Measurements from ENCODE around the gene DGLUCY. TPM values are rescaled to one million over a fixed set of nuclear protein-coding genes. Genes with fewer than 3 reads are reported as not detected.

Gene DGLUCY
- total RNA-seq, 2 experiments from 2014 or later: 52.3 to 59.3 TPM

DNA sequence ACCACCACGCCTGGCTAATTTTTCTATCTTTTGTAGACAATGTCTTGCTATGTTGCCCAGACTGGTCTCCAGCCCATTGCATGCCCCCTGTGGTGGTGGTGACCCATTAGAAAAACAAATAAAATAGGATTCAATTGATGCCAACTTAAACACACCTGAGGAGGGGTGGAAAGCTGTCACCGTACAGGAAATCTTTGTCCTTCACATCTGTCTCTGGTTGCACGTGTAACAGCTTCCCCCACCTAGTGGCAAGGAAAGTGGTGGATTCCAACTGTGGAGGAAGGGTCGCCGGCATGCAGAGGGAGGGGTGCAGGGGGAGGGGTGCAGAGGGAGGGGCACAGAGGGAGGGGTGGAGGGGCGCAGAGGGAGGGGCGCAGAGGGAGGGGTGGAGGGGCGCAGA is 156.7 kb downstream of the DGLUCY start:
- Mint-ChIP-seq H3K9me3 (no peaks in the 10 kb centered on the region), H3K27ac (peak overlapping the region; percentile 55), H3K4me3 (no peak overlapping the region), H3K27me3 (no peaks in the 10 kb centered on the region), H3K36me3 (ENCODE audit: low read depth) (peaks cover 27% of the 10 kb centered on the region), H3K4me1 (ENCODE audit: low read depth) (peaks cover 13% of the 10 kb centered on the region)
- TF ChIP-seq, protein P1, sequence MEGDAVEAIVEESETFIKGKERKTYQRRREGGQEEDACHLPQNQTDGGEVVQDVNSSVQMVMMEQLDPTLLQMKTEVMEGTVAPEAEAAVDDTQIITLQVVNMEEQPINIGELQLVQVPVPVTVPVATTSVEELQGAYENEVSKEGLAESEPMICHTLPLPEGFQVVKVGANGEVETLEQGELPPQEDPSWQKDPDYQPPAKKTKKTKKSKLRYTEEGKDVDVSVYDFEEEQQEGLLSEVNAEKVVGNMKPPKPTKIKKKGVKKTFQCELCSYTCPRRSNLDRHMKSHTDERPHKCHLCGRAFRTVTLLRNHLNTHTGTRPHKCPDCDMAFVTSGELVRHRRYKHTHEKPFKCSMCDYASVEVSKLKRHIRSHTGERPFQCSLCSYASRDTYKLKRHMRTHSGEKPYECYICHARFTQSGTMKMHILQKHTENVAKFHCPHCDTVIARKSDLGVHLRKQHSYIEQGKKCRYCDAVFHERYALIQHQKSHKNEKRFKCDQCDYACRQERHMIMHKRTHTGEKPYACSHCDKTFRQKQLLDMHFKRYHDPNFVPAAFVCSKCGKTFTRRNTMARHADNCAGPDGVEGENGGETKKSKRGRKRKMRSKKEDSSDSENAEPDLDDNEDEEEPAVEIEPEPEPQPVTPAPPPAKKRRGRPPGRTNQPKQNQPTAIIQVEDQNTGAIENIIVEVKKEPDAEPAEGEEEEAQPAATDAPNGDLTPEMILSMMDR (IDR thresholded peaks at IDR 0.05): no peak
- no peak for ATAC-seq
- intact Hi-C loops (cut with micrococcal nuclease): no loop called here
- POLR2A ChIA-PET: interaction anchor here (1.2 kb wide), 1 partner anchor 60 kb away, joined by 3 read pairs; no protein-coding TSS in a partner anchor
- CTCF ChIA-PET: interaction anchor here (1.2 to 2.7 kb wide), 2 partner anchors 14 to 93 kb away, joined by 3 to 8 read pairs; no protein-coding TSS in a partner anchor
- no peak for DNase-seq

DNA sequence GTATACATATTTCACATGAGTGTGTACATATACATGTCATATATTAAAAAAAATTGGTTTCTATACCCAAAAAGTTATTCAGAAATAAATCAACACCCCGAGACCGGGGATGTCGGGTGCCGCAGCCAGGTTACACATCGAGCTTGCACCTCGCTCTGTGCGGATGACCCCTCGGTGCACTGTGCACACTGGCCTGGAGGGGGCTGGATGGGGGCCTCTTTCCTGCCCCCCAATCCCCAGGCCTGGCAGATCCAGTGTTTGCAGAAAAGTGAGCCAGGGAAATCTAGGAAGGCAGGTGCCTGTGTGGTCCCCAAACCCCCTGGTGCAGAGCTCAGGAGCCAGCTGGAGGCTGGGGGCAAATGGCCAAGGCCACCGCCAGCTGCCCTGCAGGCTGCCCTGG is 157.8 kb downstream of the DGLUCY start:
- ATAC-seq (no peak), DNase-seq (no peak)
- ChIA-PET POLR2A (interaction anchor here (1.0 to 1.4 kb wide), 2 partner anchors 10 to 21 kb away, joined by 3 read pairs; no protein-coding TSS in a partner anchor), CTCF (interaction anchor here (0.8 to 2.7 kb wide), 3 partner anchors 9 to 94 kb away, joined by 3 to 8 read pairs (median 5); no protein-coding TSS in a partner anchor)
- Mint-ChIP-seq H3K27me3 (no peaks in the 10 kb centered on the region), H3K27ac (no peak overlapping the region), H3K4me1 (ENCODE audit: low read depth) (peaks cover 9% of the 10 kb centered on the region), H3K9me3 (no peaks in the 10 kb centered on the region), H3K36me3 (ENCODE audit: low read depth) (peaks cover 32% of the 10 kb centered on the region), H3K4me3 (no peak overlapping the region)
- intact Hi-C loops (cut with micrococcal nuclease): no loop called here
- TF ChIP-seq, protein P1 (IDR thresholded peaks at IDR 0.05): no peak

DNA sequence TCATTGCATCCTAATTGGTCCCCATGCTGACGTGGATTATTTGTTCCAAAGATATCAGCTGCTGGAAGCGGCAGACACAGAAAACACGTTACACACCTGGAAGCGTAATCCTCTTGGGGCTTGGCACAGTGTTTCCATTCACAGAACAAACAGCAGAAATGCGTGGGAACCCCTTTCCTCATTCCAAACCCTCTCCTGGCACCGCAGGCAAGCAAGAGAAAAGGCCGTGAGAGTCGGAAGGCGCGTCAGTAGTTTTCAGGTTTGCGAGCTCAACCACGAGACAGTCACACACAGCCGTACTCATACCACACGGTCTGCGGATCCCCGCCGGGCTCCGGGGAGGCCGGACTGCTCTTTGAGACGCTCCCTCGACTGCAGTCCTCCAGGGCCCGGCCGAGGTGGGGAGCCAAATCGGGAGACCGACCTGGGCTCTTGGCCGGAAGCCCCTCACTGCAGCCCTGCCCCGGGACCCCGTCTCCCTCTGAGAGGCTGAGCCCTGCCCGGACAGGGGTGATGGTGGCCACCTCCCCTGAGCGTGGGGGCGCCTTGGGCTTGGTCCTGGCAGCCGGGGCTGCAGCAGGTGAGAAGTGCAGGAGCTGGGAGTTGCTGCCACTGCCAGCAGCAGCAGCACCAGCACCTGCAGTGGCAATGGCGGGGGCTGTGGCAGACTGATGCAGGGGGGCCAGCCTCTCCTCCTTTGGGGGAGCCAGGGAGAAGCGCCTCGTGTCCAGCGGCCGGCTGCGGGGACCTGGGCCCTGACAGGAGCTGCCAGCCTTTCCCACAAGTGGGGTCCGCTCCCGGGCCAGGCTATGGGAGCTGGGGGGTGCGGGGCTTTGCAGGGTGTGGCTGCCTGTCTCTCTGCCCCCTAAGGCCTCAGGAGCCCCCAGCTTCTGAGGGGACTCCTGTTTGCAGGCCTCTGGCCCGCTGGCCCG is 158.7 kb downstream of the DGLUCY start:
- peak overlapping the region; percentile 12 for H3K27ac Mint-ChIP-seq
- intact Hi-C loops (cut with micrococcal nuclease): no loop called here
- H3K9me3 Mint-ChIP-seq: no peaks in the 10 kb centered on the region
- POLR2A ChIA-PET: interaction anchor here (1.0 to 1.4 kb wide), 2 partner anchors 9 to 11 kb away, joined by 3 to 6 read pairs; no protein-coding TSS in a partner anchor
- H3K27me3 Mint-ChIP-seq: no peaks in the 10 kb centered on the region
- CTCF ChIA-PET: interaction anchor here (0.7 to 2.7 kb wide), 4 partner anchors 8 to 95 kb away, joined by 3 to 8 read pairs (median 4); no protein-coding TSS in a partner anchor
- DNase-seq: no peak
- ATAC-seq: no peak
- H3K4me3 Mint-ChIP-seq: no peak overlapping the region
- H3K36me3 Mint-ChIP-seq (ENCODE audit: low read depth): peaks cover 37% of the 10 kb centered on the region
- TF ChIP-seq, protein P1 (IDR thresholded peaks at IDR 0.05): no peak
- peaks cover 3% of the 10 kb centered on the region for H3K4me1 Mint-ChIP-seq (ENCODE audit: low read depth)

DNA sequence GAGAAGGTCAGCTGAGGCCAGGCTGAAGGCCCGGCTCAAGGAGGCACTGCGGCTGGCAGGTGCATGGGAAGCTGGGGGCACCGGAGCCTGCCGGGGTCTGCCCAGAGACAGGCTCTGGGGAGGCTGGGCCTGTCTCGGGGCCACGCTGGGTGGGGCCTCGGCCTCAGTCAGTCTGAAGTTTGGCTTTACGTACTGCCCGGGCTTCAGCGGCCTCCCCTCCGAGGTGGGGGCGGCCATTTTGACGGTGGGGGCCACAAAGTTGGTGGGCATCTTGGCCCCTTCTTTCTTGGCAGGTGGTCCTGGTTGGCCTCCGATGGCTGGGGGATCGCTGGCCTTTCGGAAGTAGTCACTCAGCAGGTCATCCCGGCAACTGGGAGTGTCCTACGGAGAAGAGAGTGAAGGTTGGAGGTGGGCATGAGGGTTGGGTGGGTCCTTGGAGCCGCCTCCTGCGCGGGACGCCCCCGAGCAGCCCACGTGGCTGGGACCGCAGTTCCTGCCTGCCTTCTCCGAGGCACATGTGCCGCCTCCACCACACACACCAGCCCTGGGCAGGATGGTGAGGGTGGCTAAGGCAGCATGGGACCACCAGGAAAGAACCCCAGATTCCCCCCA is 159.5 kb downstream of the DGLUCY start:
- H3K9me3 Mint-ChIP-seq: no peaks in the 10 kb centered on the region
- ATAC-seq: no peak
- POLR2A ChIA-PET: no interaction called here
- H3K27ac Mint-ChIP-seq: no peak overlapping the region
- TF ChIP-seq, protein P1 (IDR thresholded peaks at IDR 0.05): no peak
- H3K4me3 Mint-ChIP-seq: no peak overlapping the region
- DNase-seq: no peak
- no peaks in the 10 kb centered on the region for H3K27me3 Mint-ChIP-seq
- H3K36me3 Mint-ChIP-seq (ENCODE audit: low read depth): peaks cover 40% of the 10 kb centered on the region
- CTCF ChIA-PET: interaction anchor here (1.7 to 4.3 kb wide), 2 partner anchors 14 to 97 kb away, joined by 5 to 33 read pairs; no protein-coding TSS in a partner anchor
- intact Hi-C loops (cut with micrococcal nuclease): no loop called here
- H3K4me1 Mint-ChIP-seq (ENCODE audit: low read depth): no peaks in the 10 kb centered on the region
